Lower lobe of right lung (tissue), 2 donors: ENCODE results near the gene KIF3A. TPM values are rescaled to one million over a fixed set of nuclear protein-coding genes. Genes with fewer than 3 reads are reported as not detected.
A peak's percentile ranks its signal among the peaks of the same experiment; 100 is the strongest.

Experiments used
- ATAC-seq, 2 donors: fragments of 200-7000 bp; cut with Tn5 transposase; one replicate each; pipeline ENCODE4 v1.9.1; 2020 to 2022; ENCODE audit warnings: mild to moderate bottlenecking in 2 of 2, moderate library complexity in 2 of 2
- DNase-seq: peaks from one replicate; pipeline ENCODE4 v3.0.0-alpha.2; 2020
- H3K27ac ChIP-seq: fragments of 200-600 bp; one replicate; pipeline ENCODE4 v1.8.0; 2022
- H3K27me3 ChIP-seq: fragments of 200-600 bp; one replicate; pipeline ENCODE4 v1.8.0; 2022; ENCODE audit warnings: low read depth
- H3K36me3 ChIP-seq: fragments of 200-600 bp; one replicate; pipeline ENCODE4 v1.8.0; 2022; ENCODE audit warnings: mild to moderate bottlenecking
- H3K4me1 ChIP-seq: fragments of 200-600 bp; one replicate; pipeline ENCODE4 v1.8.0; 2022
- H3K4me3 ChIP-seq: fragments of 200-600 bp; one replicate; pipeline ENCODE4 v1.8.0; 2022; ENCODE audit warnings: mild to moderate bottlenecking
- H3K9me3 ChIP-seq: fragments of 200-600 bp; one replicate; pipeline ENCODE4 v1.8.0; 2022
- CTCF ChIP-seq: fragments of 200-600 bp; IDR thresholded peaks from one replicate; pipeline ENCODE4 v1.8.0; 2022; ENCODE audit warnings: antibody characterized with exemption, mild to moderate bottlenecking
- intact Hi-C: fragments of 100-400 bp; cut with DNase I; formaldehyde crosslinking; loops from one replicate; pipeline ENCODE4 v1.11.0; 2022
- total RNA-seq: library from RNA; stranded (reverse); fragmentation: NEBNext Ultra II Directional; extraction: Animal tissue kit (Norgen Biotek cat#: 25700); gene quantifications from one replicate; pipeline ENCODE4 v1.2.1, GENCODE V29; 2021
- donor health status: DM: no; HTN: yes; CAD: no; lungs with severe emphysema.

Gene KIF3A
- total RNA-seq, 1 donor from 2014 or later, result 10.8 TPM

DNA sequence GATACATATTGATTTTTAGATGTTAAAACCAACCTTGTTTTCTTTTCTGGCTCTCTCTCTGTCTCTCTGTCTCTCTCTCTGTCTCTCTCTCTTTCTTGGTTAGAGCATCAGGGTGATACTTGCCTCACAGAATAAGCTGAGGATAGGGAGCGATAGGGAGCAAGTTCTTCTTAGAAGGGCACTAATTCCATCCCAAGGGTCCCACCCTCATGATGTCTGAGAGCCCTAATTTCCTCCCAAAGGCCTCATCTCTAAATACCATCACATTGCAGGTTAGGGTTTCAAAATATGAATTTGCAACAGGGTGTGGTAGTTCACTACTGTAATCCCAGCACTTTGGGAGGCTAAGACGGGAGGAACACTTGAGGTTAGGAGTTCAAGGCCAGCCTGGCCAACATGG lies 4.8 kb upstream of the KIF3A start:
- Histone ChIP-seq H3K36me3 (no peaks in the 10 kb centered on the region), H3K27me3 (peaks cover 9% of the 10 kb centered on the region), H3K9me3 (no peaks in the 10 kb centered on the region), H3K4me3 (no peak overlapping the region), H3K27ac (no peak overlapping the region), H3K4me1 (peaks cover 3% of the 10 kb centered on the region)
- DNase-seq (no peak), ATAC-seq (no peak)
- TF ChIP-seq CTCF, result no peak
- intact Hi-C loops, result no loop called here

- Histone ChIP-seq H3K4me1 (peaks cover 7% of the 10 kb centered on the region), H3K4me3 (no peak overlapping the region), H3K27ac (no peak overlapping the region), H3K9me3 (no peaks in the 10 kb centered on the region), H3K27me3 (no peaks in the 10 kb centered on the region), H3K36me3 (no peaks in the 10 kb centered on the region)
- DNase-seq (no peak), ATAC-seq (no peak)
- TF ChIP-seq CTCF, result no peak
- intact Hi-C loops, result no loop called here
These were observed 1.9 kb upstream of the KIF3A start for GRCh38 chr5:132739232-132739631.

DNA sequence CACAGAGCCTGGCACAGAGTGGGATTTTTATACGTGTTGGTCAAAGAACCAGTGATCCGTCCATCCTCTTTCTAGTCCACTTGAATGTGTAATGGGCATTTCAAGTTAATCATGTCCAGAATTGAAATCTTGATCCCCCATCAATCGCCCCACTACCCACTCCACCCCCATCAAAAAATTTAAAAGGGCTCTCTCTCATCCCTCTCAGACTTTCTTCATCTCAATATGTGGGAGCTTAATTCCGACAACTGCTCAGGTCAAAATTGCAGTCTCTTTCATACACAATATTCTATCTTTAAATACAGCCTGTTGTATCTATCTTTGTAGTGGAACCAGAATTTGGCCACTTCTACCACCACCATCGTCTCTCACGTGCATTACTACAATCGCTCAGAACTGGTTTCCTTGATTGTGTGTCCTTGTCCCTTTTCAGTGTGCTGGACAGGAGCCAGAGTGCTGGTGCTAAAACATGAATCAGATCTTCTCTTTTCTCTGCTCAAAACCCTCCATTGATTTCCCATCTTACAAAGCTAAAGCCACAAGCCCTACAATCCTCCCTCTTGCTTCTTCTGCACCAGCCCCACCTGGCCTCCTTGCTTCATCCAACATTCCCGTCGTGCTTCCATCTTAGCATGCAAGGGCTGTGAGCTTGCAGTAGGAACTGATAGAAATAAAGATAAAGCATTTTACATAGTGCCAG lies 786 bp upstream of the KIF3A start:
- Histone ChIP-seq H3K4me3 (peak overlapping the region; percentile 78), H3K36me3 (no peaks in the 10 kb centered on the region), H3K4me1 (peaks cover 7% of the 10 kb centered on the region), H3K27me3 (no peaks in the 10 kb centered on the region), H3K9me3 (no peaks in the 10 kb centered on the region), H3K27ac (no peak overlapping the region)
- ATAC-seq (no peak), DNase-seq (no peak)
- intact Hi-C loops, result no loop called here
- no peak for TF ChIP-seq CTCF

GRCh38 chr5:132734687-132735086 lies 2.7 kb downstream of the KIF3A start:
- ATAC-seq (no peak), DNase-seq (no peak)
- no peak for TF ChIP-seq CTCF
- no peaks in the 10 kb centered on the region for H3K27me3 ChIP-seq
- H3K27ac ChIP-seq, result no peak overlapping the region
- no peaks in the 10 kb centered on the region for H3K9me3 ChIP-seq
- intact Hi-C loops, result no loop called here
- H3K4me3 ChIP-seq, result no peak overlapping the region
- H3K36me3 ChIP-seq, result no peaks in the 10 kb centered on the region
- peaks cover 7% of the 10 kb centered on the region for H3K4me1 ChIP-seq

- intact Hi-C loops, result no loop called here
- TF ChIP-seq CTCF, result no peak
- Histone ChIP-seq H3K4me1 (peaks cover 7% of the 10 kb centered on the region), H3K27ac (no peak overlapping the region), H3K9me3 (no peaks in the 10 kb centered on the region), H3K4me3 (no peak overlapping the region), H3K36me3 (no peaks in the 10 kb centered on the region), H3K27me3 (no peaks in the 10 kb centered on the region)
- DNase-seq (no peak), ATAC-seq (no peak)
These were observed 3.7 kb downstream of the KIF3A start for GRCh38 chr5:132733499-132734148.
